GM12891 (cell line): ENCODE measurements around the gene PHAF1.

Source experiments
- POLR2AphosphoS5 ChIP-seq: IDR thresholded peaks from 2 replicates; pipeline ENCODE4 v1.6.1; 2011; ENCODE audit warnings: low read depth, low read length, control low read depth
- SPI1 ChIP-seq: IDR thresholded peaks from 2 replicates; pipeline ENCODE4 v1.6.1; 2011; ENCODE audit warnings: low read depth, low read length, control low read depth

DNA sequence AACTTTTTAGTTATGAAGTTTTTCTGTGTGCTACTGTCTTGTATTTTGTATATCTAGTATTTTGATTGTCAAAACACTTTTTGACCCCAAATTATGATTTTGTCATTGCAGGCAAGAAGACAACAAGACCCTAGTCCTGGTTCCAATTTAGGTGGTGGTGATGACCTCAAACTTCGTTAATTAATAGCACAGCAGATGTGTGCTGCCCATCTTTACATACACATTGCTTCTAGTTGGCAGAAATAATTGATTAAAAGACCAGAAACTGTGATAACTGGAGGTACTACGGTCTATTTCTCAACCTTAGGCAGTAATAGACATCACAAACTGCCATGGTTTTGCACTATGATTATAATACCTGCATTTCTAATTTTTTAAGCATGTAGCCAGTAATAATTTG is 11.1 kb upstream of the PHAF1 start:
- TF ChIP-seq SPI1 (no peak), POLR2AphosphoS5 (no peak)
